Measurements from ENCODE around the gene GAGE1. TPM values are rescaled to one million over a fixed set of nuclear protein-coding genes. Genes with fewer than 3 reads are reported as not detected.

The GAGE1 gene
- total and polyA plus RNA-seq, 9 of the 15 experiments (the other 6 are each of a cell fraction or from before 2014, with no cell fraction given): 204 to 1,651 (median 472) TPM

DNA sequence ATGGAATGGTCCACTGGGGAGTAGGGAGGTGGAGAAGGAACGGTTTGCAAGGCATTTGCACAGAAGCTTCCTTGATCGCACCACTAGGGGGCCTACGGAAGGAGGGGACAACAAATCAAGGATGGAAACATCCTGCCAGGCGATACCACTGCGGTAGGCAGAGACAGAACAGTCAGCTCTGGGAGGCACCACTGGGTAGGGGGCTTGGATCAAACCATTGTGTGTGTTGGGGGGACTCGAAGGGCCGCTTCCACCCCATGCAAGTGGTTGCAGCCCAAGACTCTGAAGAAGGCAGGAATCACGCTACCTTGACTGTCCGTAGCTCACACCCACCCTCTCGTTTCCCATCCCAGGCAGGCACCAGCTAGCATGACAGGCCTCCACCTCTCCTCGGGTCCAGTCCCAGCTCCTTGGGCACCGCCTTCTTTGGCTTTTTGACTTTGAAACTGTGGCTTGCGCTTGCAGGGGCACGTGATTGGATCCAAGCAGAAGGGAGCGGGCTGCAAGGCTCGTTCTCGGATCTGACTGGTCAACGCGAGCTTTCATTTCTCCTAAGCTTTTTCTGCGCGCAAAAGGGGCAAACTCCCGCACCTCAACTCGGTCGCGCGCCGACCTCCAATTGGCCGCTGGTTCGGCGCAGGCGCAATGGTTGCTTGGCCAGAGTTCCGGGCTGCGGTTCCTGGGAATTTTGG, 28.4 kb downstream of the GAGE1 start (continued):
- TF ChIP-seq, protein P1, sequence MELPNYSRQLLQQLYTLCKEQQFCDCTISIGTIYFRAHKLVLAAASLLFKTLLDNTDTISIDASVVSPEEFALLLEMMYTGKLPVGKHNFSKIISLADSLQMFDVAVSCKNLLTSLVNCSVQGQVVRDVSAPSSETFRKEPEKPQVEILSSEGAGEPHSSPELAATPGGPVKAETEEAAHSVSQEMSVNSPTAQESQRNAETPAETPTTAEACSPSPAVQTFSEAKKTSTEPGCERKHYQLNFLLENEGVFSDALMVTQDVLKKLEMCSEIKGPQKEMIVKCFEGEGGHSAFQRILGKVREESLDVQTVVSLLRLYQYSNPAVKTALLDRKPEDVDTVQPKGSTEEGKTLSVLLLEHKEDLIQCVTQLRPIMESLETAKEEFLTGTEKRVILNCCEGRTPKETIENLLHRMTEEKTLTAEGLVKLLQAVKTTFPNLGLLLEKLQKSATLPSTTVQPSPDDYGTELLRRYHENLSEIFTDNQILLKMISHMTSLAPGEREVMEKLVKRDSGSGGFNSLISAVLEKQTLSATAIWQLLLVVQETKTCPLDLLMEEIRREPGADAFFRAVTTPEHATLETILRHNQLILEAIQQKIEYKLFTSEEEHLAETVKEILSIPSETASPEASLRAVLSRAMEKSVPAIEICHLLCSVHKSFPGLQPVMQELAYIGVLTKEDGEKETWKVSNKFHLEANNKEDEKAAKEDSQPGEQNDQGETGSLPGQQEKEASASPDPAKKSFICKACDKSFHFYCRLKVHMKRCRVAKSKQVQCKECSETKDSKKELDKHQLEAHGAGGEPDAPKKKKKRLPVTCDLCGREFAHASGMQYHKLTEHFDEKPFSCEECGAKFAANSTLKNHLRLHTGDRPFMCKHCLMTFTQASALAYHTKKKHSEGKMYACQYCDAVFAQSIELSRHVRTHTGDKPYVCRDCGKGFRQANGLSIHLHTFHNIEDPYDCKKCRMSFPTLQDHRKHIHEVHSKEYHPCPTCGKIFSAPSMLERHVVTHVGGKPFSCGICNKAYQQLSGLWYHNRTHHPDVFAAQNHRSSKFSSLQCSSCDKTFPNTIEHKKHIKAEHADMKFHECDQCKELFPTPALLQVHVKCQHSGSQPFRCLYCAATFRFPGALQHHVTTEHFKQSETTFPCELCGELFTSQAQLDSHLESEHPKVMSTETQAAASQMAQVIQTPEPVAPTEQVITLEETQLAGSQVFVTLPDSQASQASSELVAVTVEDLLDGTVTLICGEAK (IDR thresholded peaks at IDR 0.05): no peak
- TF ChIP-seq, protein P1 (CRISPR knock-in tag; IDR thresholded peaks at IDR 0.05): no peak
- no peak for TF ChIP-seq MIER1 (IDR thresholded peaks at IDR 0.05; ENCODE audit: low read depth)
- TF ChIP-seq ZNF79 (CRISPR knock-in tag; IDR thresholded peaks at IDR 0.05; ENCODE audit: low read depth): no peak
- TF ChIP-seq ZSCAN29 (IDR thresholded peaks at IDR 0.05): no peak
- no peak for TF ChIP-seq ZFPM2 (CRISPR knock-in tag; IDR thresholded peaks at IDR 0.05)
- no peak for TF ChIP-seq MTA2 (IDR thresholded peaks at IDR 0.05; ENCODE audit: low read depth)
- no peak for TF ChIP-seq C11orf30 (IDR thresholded peaks at IDR 0.05; ENCODE audit: low read depth)
- no peak for TF ChIP-seq RBM22 (IDR thresholded peaks at IDR 0.05; ENCODE audit: low read depth, low read length, poor library complexity, severe bottlenecking)
- TF ChIP-seq, protein P2, sequence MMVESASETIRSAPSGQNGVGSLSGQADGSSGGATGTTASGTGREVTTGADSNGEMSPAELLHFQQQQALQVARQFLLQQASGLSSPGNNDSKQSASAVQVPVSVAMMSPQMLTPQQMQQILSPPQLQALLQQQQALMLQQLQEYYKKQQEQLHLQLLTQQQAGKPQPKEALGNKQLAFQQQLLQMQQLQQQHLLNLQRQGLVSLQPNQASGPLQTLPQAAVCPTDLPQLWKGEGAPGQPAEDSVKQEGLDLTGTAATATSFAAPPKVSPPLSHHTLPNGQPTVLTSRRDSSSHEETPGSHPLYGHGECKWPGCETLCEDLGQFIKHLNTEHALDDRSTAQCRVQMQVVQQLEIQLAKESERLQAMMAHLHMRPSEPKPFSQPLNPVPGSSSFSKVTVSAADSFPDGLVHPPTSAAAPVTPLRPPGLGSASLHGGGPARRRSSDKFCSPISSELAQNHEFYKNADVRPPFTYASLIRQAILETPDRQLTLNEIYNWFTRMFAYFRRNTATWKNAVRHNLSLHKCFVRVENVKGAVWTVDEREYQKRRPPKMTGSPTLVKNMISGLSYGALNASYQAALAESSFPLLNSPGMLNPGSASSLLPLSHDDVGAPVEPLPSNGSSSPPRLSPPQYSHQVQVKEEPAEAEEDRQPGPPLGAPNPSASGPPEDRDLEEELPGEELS (CRISPR knock-in tag; IDR thresholded peaks at IDR 0.05; ENCODE audit: borderline replicate concordance): no peak
- TF ChIP-seq POLR2G (IDR thresholded peaks at IDR 0.05; ENCODE audit: low read depth, low read length): no peak
- no peak for TF ChIP-seq ZBTB8A (IDR thresholded peaks at IDR 0.05; ENCODE audit: partially characterized antibody)
- no peak for TF ChIP-seq MCM7 (IDR thresholded peaks at IDR 0.05)
- no peak for TF ChIP-seq TOE1 (IDR thresholded peaks at IDR 0.05; ENCODE audit: borderline replicate concordance)
- TF ChIP-seq TOE1 (CRISPR knock-in tag; IDR thresholded peaks at IDR 0.05; ENCODE audit: borderline replicate concordance, low read depth): no peak
- TF ChIP-seq, protein P3, sequence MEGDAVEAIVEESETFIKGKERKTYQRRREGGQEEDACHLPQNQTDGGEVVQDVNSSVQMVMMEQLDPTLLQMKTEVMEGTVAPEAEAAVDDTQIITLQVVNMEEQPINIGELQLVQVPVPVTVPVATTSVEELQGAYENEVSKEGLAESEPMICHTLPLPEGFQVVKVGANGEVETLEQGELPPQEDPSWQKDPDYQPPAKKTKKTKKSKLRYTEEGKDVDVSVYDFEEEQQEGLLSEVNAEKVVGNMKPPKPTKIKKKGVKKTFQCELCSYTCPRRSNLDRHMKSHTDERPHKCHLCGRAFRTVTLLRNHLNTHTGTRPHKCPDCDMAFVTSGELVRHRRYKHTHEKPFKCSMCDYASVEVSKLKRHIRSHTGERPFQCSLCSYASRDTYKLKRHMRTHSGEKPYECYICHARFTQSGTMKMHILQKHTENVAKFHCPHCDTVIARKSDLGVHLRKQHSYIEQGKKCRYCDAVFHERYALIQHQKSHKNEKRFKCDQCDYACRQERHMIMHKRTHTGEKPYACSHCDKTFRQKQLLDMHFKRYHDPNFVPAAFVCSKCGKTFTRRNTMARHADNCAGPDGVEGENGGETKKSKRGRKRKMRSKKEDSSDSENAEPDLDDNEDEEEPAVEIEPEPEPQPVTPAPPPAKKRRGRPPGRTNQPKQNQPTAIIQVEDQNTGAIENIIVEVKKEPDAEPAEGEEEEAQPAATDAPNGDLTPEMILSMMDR (IDR thresholded peaks at IDR 0.05 in 2 of 3, conservative IDR thresholded peaks at IDR 0.05 in 1 of 3; ENCODE audit: insufficient read depth in 2 of 3, low read depth in 1 of 3, low read length in 3 of 3): peak; percentile 61 to 72 (median 63)

All from K562 (cell line).